GM19193 (cell line): ENCODE measurements around the gene BRD7.

Experiments
- POLR2A ChIP-seq: IDR thresholded peaks from 4 replicates; pipeline ENCODE4 v1.6.1; 2011; ENCODE audit not compliant: insufficient read depth, insufficient read length; ENCODE audit errors: extremely low read depth

The BRD7 gene

GRCh38 chr16:50288920-50289319 lies 79.9 kb downstream of the BRD7 start:
- TF ChIP-seq POLR2A = no peak

GRCh38 chr16:50288026-50288425 lies 80.8 kb downstream of the BRD7 start:
- no peak for TF ChIP-seq POLR2A

- TF ChIP-seq POLR2A = no peak
Measured at GRCh38 chr16:50286681-50287080, 82.1 kb downstream of the BRD7 start.

GRCh38 chr16:50285406-50286003 lies 83.3 kb downstream of the BRD7 start:
- no peak for TF ChIP-seq POLR2A

GRCh38 chr16:50284131-50284911 lies 84.5 kb downstream of the BRD7 start:
- TF ChIP-seq POLR2A = no peak

- no peak for TF ChIP-seq POLR2A
Measured at GRCh38 chr16:50282955-50283631, 85.7 kb downstream of the BRD7 start.

GRCh38 chr16:50282010-50282538 lies 86.7 kb downstream of the BRD7 start:
- peak; percentile 9 for TF ChIP-seq POLR2A

GRCh38 chr16:50281391-50282009 lies 87.3 kb downstream of the BRD7 start:
- peak; percentile 8 for TF ChIP-seq POLR2A

GRCh38 chr16:50280932-50281331 lies 87.9 kb downstream of the BRD7 start:
- TF ChIP-seq POLR2A = no peak

- TF ChIP-seq POLR2A = no peak
Measured at GRCh38 chr16:50279504-50279865, 89.3 kb downstream of the BRD7 start.

GRCh38 chr16:50278251-50278650 lies 90.5 kb downstream of the BRD7 start:
- TF ChIP-seq POLR2A = no peak

GRCh38 chr16:50276801-50277555 lies 91.8 kb downstream of the BRD7 start:
- no peak for TF ChIP-seq POLR2A

GRCh38 chr16:50276326-50276640 lies 92.5 kb downstream of the BRD7 start:
- TF ChIP-seq POLR2A = no peak

- TF ChIP-seq POLR2A = no peak
Measured at GRCh38 chr16:50275428-50276325, 93.1 kb downstream of the BRD7 start.
